Upper lobe of left lung (tissue), 6 donors: ENCODE results near the gene NRXN3. TPM values are rescaled to one million over a fixed set of nuclear protein-coding genes. Genes with fewer than 3 reads are reported as not detected.
A peak's percentile ranks its signal among the peaks of the same experiment; 100 is the strongest.

ENCODE experiments used
- ATAC-seq, 2 donors: fragments of 200-7000 bp; cut with Tn5 transposase; one replicate each; pipeline ENCODE4 v1.9.1; 2022; ENCODE audit warnings: mild to moderate bottlenecking in 2 of 2, moderate library complexity in 2 of 2; ENCODE audit not compliant: low FRiP score in 2 of 2
- DNase-seq, 2 donors: peaks; one replicate each; pipeline ENCODE4 v3.0.0-alpha.2; 2019 to 2020
- H3K27ac ChIP-seq, 4 donors: fragments of 200-600 bp; sonication (generic); one replicate each; pipeline ENCODE4 v1.5.1; 2016 to 2019
- H3K27me3 ChIP-seq, 4 donors: fragments of 200-600 bp; sonication (generic); one replicate each; pipeline ENCODE4 v1.5.1; 2017 to 2019
- H3K36me3 ChIP-seq, 4 donors: fragments of 200-600 bp; sonication (generic); one replicate each; pipeline ENCODE4 v1.5.1; 2016 to 2019
- H3K4me1 ChIP-seq, 4 donors: fragments of 200-600 bp; sonication (generic); one replicate each; pipeline ENCODE4 v1.5.1; 2018 to 2019
- H3K4me3 ChIP-seq, 4 donors: fragments of 200-600 bp; sonication (generic); one replicate each; pipeline ENCODE4 v1.5.1; 2017 to 2019; ENCODE audit warnings: mild to moderate bottlenecking in 2 of 4, moderate library complexity in 1 of 4
- H3K9me3 ChIP-seq, 4 donors: fragments of 200-600 bp; sonication (generic); one replicate each; pipeline ENCODE4 v1.5.1; 2018 to 2019
- EP300 ChIP-seq, 4 donors: sonication (generic); formaldehyde crosslinking; IDR thresholded peaks; one replicate each; pipeline ENCODE4 v1.5.1; 2017; ENCODE audit warnings: antibody characterized with exemption in 4 of 4, control low read depth in 2 of 4
- POLR2A ChIP-seq, 4 donors: fragments of 450-650 bp; IDR thresholded peaks; one replicate each; pipeline ENCODE4 v1.5.1; 2016 to 2017; ENCODE audit warnings: antibody characterized with exemption in 4 of 4, mild to moderate bottlenecking in 2 of 4
- POLR2AphosphoS5 ChIP-seq, 2 donors: sonication (generic); formaldehyde crosslinking; IDR thresholded peaks; one replicate each; pipeline ENCODE4 v1.5.1; 2017; ENCODE audit warnings: antibody characterized with exemption in 2 of 2
- WGBS, 2 donors: methylation state at CpG; one replicate each; pipeline ENCODE4 v1.1.5; 2017 to 2018; 5-methylcytosine and 5-hydroxymethylcytosine counted together
- total RNA-seq, 6 donors: library from RNA; depleted of rRNA in 4 of 6; stranded (reverse); fragments of >200 nt in 4 of 6; gene quantifications; one replicate each; pipeline versions ENCODE4 v1.1.0 to v1.2.1, GENCODE V29; 2016 to 2021
- TF ChIP-seq, protein P1 (sequence below), 6 experiments: fragments of 450-650 bp in 4 of 6; fragments of 200-600 bp in 2 of 6; sonication (generic) in 2 of 6; IDR thresholded peaks; one replicate each; pipeline ENCODE4 v1.5.1; 2016 to 2019; ENCODE audit warnings: antibody characterized with exemption in 6 of 6
- donor health status: DM: no; HTN: no; CAD: no; lungs with moderate emphysema.
- donor health status: DM: no; HTN: yes; CAD: no; lungs with severe emphysema.

Gene NRXN3
- total RNA-seq, 6 donors from 2014 or later, result 4.4 to 14.9 (median 7.2) TPM

DNA sequence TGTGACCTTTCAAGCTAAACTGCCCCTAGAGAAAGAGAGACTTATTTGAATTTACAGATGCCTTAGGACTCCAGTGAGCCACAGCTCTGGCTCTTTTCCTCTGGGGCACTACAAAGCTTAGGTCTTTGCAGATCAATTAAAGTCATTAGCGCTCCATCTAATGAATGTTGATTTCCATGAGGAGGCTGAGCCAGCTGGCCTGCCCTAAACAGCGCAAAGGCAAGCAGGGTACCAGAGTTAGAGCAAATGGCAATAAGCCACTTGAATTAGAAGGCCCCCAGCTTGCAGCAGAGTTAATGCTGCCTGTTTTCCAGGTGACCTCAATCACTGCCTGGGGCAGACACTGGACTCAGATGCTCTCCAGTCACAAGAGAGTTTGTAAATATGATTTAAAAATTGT is 1345.8 kb downstream of the NRXN3 start:
- WGBS, 2 donors, result 72 to 93% methylated on average over 2 of the region's 2 CpGs
- H3K9me3 ChIP-seq, result no peaks in the 10 kb centered on the region
- TF ChIP-seq EP300 (IDR thresholded peaks at IDR 0.05), result no peak
- no peak for TF ChIP-seq POLR2AphosphoS5 (IDR thresholded peaks at IDR 0.05)
- TF ChIP-seq, protein P1, sequence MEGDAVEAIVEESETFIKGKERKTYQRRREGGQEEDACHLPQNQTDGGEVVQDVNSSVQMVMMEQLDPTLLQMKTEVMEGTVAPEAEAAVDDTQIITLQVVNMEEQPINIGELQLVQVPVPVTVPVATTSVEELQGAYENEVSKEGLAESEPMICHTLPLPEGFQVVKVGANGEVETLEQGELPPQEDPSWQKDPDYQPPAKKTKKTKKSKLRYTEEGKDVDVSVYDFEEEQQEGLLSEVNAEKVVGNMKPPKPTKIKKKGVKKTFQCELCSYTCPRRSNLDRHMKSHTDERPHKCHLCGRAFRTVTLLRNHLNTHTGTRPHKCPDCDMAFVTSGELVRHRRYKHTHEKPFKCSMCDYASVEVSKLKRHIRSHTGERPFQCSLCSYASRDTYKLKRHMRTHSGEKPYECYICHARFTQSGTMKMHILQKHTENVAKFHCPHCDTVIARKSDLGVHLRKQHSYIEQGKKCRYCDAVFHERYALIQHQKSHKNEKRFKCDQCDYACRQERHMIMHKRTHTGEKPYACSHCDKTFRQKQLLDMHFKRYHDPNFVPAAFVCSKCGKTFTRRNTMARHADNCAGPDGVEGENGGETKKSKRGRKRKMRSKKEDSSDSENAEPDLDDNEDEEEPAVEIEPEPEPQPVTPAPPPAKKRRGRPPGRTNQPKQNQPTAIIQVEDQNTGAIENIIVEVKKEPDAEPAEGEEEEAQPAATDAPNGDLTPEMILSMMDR (IDR thresholded peaks at IDR 0.05), result no peak
- TF ChIP-seq POLR2A (IDR thresholded peaks at IDR 0.05), result no peak

DNA sequence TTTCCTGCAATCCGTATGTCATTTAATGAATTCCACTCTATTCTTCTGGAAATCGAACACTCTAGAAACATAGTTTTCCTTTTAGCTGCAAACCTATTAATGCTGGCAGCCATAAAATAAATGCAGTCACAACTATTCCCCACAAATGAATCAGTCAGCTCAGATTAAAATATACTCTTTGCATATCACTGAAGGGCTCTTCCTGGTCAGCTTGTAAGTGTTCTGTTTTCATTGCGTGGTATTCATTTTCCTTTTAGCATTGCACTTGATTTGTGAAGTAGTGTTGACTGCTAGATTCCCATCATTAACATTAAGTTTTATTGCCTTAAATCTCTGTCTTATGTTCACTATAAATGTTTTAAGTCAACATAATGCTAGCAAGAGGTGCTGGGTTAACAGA is 1355.2 kb downstream of the NRXN3 start:
- no peaks in the 10 kb centered on the region for H3K36me3 ChIP-seq
- WGBS, 2 donors, result 80 to 81% methylated on average over 3 of the region's 3 CpGs
- no peak for TF ChIP-seq EP300 (IDR thresholded peaks at IDR 0.05)
- H3K27ac ChIP-seq, result no peak overlapping the region
- ATAC-seq (no peak), DNase-seq (no peak)
- H3K27me3 ChIP-seq, result no peaks in the 10 kb centered on the region
- H3K9me3 ChIP-seq, result no peaks in the 10 kb centered on the region
- H3K4me1 ChIP-seq, result no peaks in the 10 kb centered on the region
- no peak overlapping the region for H3K4me3 ChIP-seq

More for the DNA sequence above, 1345.8 kb downstream of the NRXN3 start:
- Histone ChIP-seq H3K4me1 (no peaks in the 10 kb centered on the region), H3K27ac (no peak overlapping the region), H3K36me3 (no peaks in the 10 kb centered on the region), H3K4me3 (no peak overlapping the region), H3K27me3 (no peaks in the 10 kb centered on the region)
- no peak for ATAC-seq
- no peak for DNase-seq

DNA sequence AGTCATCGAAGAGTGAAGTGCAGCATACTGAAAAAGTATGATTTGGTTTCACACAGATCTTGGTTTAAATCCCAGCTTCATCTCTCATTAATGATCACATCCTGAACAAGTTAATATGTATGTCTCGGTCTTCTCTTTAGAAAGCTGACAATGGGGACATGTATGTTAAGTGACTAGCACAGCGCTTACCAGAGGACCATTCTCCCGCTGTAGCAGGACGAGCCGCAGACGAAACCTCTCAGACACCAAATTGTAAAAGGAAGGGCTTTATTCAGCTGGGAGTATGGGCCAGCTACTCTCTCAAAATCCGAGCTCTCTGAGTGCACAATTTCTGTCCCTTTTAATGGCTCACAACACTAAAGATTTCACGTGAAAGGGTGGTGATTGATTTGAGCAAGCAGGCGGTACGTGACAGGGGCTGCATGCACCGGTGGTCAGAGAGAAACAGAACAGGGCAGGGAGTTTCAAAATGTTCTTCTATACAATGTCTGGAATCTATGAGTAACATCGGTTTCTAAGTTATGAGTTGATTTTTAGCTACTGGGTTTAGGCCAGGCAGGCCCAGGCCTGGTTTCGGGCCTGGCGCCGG is 1358.7 kb downstream of the NRXN3 start:
- no peaks in the 10 kb centered on the region for H3K9me3 ChIP-seq
- WGBS, 2 donors, result 91 to 92% methylated on average over 16 of the region's 16 CpGs
- H3K4me1 ChIP-seq, result no peaks in the 10 kb centered on the region
- ATAC-seq, result no peak
- no peak overlapping the region for H3K27ac ChIP-seq
- TF ChIP-seq POLR2AphosphoS5 (IDR thresholded peaks at IDR 0.05), result no peak
- no peak for TF ChIP-seq POLR2A (IDR thresholded peaks at IDR 0.05)
- TF ChIP-seq, protein P1 (IDR thresholded peaks at IDR 0.05), result no peak
- TF ChIP-seq EP300 (IDR thresholded peaks at IDR 0.05), result no peak
- H3K4me3 ChIP-seq, result no peak overlapping the region
- DNase-seq, result peak in 1 of 2 donors; percentile 17
- H3K27me3 ChIP-seq, result no peaks in the 10 kb centered on the region
- H3K36me3 ChIP-seq, result no peaks in the 10 kb centered on the region

DNA sequence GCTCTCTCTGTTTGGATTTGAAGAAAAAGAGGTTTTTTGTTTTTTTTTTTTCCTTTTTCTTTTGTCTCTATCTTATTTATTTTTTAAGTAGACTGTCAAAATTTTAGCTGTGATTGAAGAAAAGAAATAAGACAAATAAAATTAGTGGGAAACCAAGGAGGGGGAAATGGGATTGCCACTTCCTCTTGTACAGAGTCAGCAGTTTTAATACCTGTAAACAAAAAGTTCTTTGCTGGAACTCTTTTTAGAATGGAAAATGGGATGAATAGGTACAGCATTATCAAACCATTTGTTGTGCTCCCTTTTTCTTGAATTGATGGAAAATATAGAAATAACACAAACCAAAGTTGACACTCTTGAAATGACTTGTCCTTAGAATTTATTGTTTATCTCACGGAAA is 1360.4 kb downstream of the NRXN3 start:
- Histone ChIP-seq H3K27me3 (no peaks in the 10 kb centered on the region), H3K36me3 (no peaks in the 10 kb centered on the region), H3K4me3 (no peak overlapping the region), H3K4me1 (no peaks in the 10 kb centered on the region), H3K27ac (no peak overlapping the region), H3K9me3 (no peaks in the 10 kb centered on the region)
- no peak for ATAC-seq
- WGBS, 2 donors, result 86 to 92% methylated on average over 1 of the region's 1 CpG
- TF ChIP-seq EP300 (IDR thresholded peaks at IDR 0.05) (no peak), POLR2AphosphoS5 (IDR thresholded peaks at IDR 0.05) (no peak), POLR2A (IDR thresholded peaks at IDR 0.05) (no peak)
- TF ChIP-seq, protein P1 (IDR thresholded peaks at IDR 0.05), result no peak
- no peak for DNase-seq

DNA sequence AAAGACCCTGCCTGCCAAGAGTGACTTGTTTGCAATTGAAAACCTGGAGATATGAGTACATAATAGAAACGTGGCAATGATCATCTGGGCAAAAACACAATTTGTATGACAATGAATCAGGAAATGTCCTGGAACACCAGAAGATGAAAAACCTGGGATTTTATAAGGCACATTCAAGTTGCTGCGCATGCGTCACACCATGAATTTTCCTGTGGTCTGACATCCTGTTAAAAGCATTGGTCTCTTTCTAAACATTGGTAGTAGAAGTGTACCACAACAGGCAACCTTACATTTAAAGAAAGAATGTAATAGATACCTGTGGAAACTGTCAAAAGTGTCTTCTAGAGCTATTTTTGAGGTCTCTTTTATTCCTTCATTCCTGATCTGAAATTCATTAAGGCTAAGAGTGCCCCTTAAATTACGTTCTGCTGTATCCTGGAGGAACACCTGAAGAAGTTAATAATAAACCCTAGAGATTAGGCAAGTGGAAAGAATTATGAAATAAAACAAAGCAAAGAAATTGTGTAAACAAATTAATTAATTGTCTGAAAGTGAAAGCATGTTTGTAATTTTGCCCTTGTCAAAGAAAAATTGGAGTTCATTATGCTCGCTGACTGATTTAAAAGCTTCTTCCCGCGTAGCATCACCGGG is 1364.7 kb downstream of the NRXN3 start:
- DNase-seq, result no peak
- ATAC-seq, result no peak
- Histone ChIP-seq H3K27me3 (no peaks in the 10 kb centered on the region), H3K4me3 (no peak overlapping the region), H3K9me3 (no peaks in the 10 kb centered on the region), H3K36me3 (no peaks in the 10 kb centered on the region), H3K4me1 (no peaks in the 10 kb centered on the region), H3K27ac (no peak overlapping the region)
- 51 to 58% methylated on average over 8 of the region's 8 CpGs for WGBS, 2 donors
- TF ChIP-seq EP300 (IDR thresholded peaks at IDR 0.05), result no peak
- TF ChIP-seq POLR2A (IDR thresholded peaks at IDR 0.05), result no peak
- TF ChIP-seq, protein P1 (IDR thresholded peaks at IDR 0.05), result no peak
- TF ChIP-seq POLR2AphosphoS5 (IDR thresholded peaks at IDR 0.05), result no peak
